MCF 10A (cell line): ENCODE measurements around the gene GLIS1. TPM values are rescaled to one million over a fixed set of nuclear protein-coding genes. Genes with fewer than 3 reads are reported as not detected.

Experiments used
- BruUV-seq: library from RNA; stranded (reverse); fragments of 400-500 nt; replicated peaks from 2 replicates; lab custom pipeline; 2021; lab: Mats Ljungman, UMichigan
- CTCF ChIA-PET: fragments of 300-600 bp; sonication (Branson Sonifier 250); formaldehyde crosslinking; extraction: SDS; loops from one replicate; lab custom pipeline; 2021; ENCODE audit warnings: antibody characterized with exemption, inconsistent platforms; lab: Yijun Ruan, JAX
- POLR2A ChIA-PET: fragments of 300-600, 350-650 bp; sonication (Branson Sonifier 250); formaldehyde crosslinking; extraction: SDS; loops from one replicate; lab custom pipeline; 2020; ENCODE audit warnings: antibody characterized with exemption, inconsistent platforms; lab: Yijun Ruan, JAX
- DNase-seq: peaks from one replicate; pipeline ENCODE4 v3.0.0-alpha.2; 2018; ENCODE audit not compliant: unreplicated experiment
- H3K27ac Mint-ChIP-seq: one replicate; pipeline ENCODE4 v1.8.0; 2022; ENCODE audit warnings: mild to moderate bottlenecking, low read depth, mixed read lengths; ENCODE audit not compliant: unreplicated experiment
- H3K27me3 Mint-ChIP-seq: one replicate; pipeline ENCODE4 v1.8.0; 2022; ENCODE audit warnings: mixed read lengths; ENCODE audit not compliant: insufficient read depth, unreplicated experiment
- H3K36me3 Mint-ChIP-seq: one replicate; pipeline ENCODE4 v1.8.0; 2022; ENCODE audit warnings: mild to moderate bottlenecking, moderate library complexity, mixed read lengths; ENCODE audit not compliant: insufficient read depth, unreplicated experiment
- H3K4me1 Mint-ChIP-seq: one replicate; pipeline ENCODE4 v1.8.0; 2022; ENCODE audit warnings: mixed read lengths; ENCODE audit not compliant: insufficient read depth, unreplicated experiment
- H3K4me3 Mint-ChIP-seq: one replicate; pipeline ENCODE4 v1.8.0; 2022; ENCODE audit warnings: mild to moderate bottlenecking, moderate library complexity, mixed read lengths; ENCODE audit not compliant: unreplicated experiment
- H3K9me3 Mint-ChIP-seq: one replicate; pipeline ENCODE4 v1.8.0; 2022; ENCODE audit warnings: mixed read lengths; ENCODE audit not compliant: unreplicated experiment
- intact Hi-C: fragments of 100-400 bp; cut with micrococcal nuclease; formaldehyde crosslinking; loops from 2 replicates; pipeline ENCODE4 v1.14.1; 2022
- total RNA-seq: library from RNA; stranded (reverse); gene quantifications from 2 replicates; pipeline ENCODE4 v1.2.3, GENCODE V29; 2022
- TF ChIP-seq, protein P1 (sequence below): fragments of 200-600 bp; IDR thresholded peaks from one replicate; pipeline ENCODE4 v1.8.0; 2022; ENCODE audit warnings: antibody characterized with exemption, mild to moderate bottlenecking; ENCODE audit not compliant: unreplicated experiment

The GLIS1 gene
- total RNA-seq, 1 experiment from 2014 or later: 0.93 TPM

DNA sequence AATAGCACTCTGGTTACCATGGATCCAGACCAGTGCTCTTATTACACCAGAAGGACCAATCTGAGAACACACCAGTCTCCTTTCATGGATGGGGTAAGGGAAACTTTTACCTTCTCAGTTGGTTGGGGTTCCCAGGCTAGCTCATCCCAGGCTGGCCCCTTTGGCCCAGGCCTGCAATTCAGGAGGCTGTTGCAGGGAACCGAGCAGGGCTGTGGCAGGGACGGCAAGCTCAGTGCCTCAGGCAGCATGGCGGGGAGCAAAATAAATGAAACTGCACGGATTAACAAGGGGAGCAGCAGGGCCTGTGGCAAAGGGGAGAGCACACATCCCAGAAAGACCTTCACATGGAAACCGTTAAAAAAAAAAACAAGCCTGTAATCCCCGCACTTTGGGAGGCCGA is 222.8 kb downstream of the GLIS1 start:
- POLR2A ChIA-PET: no interaction called here
- H3K27ac Mint-ChIP-seq: no peak overlapping the region
- CTCF ChIA-PET: interaction anchor here (1.3 kb wide), 1 partner anchor 32 kb away, joined by 5 read pairs; no protein-coding TSS in a partner anchor
- H3K4me1 Mint-ChIP-seq: peaks cover 6% of the 10 kb centered on the region
- no peaks in the 10 kb centered on the region for H3K9me3 Mint-ChIP-seq
- no peaks in the 10 kb centered on the region for H3K27me3 Mint-ChIP-seq
- H3K4me3 Mint-ChIP-seq: no peak overlapping the region
- no TSS peak for BruUV-seq
- TF ChIP-seq, protein P1, sequence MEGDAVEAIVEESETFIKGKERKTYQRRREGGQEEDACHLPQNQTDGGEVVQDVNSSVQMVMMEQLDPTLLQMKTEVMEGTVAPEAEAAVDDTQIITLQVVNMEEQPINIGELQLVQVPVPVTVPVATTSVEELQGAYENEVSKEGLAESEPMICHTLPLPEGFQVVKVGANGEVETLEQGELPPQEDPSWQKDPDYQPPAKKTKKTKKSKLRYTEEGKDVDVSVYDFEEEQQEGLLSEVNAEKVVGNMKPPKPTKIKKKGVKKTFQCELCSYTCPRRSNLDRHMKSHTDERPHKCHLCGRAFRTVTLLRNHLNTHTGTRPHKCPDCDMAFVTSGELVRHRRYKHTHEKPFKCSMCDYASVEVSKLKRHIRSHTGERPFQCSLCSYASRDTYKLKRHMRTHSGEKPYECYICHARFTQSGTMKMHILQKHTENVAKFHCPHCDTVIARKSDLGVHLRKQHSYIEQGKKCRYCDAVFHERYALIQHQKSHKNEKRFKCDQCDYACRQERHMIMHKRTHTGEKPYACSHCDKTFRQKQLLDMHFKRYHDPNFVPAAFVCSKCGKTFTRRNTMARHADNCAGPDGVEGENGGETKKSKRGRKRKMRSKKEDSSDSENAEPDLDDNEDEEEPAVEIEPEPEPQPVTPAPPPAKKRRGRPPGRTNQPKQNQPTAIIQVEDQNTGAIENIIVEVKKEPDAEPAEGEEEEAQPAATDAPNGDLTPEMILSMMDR: no peak
- H3K36me3 Mint-ChIP-seq: no peaks in the 10 kb centered on the region
- no peak for DNase-seq
- intact Hi-C loops: no loop called here

DNA sequence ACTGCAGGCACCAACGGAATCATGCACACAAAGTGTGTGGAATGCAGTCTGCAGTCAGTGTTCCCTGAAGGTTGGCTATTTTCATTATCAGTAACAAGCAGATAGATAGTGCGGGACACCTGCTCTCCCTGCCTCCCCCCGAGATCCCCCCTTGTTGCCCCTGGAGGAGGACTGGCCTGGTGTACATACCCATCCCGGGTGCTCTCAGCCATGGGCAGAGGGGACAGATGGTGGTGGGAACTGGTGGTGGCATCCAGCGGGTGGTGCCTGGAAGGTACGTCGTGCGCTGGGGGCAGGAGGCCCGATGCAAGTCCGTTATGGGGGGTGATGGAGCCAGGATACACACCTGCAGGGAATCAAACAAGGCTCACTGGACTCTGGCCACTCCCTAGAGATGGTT is 224.5 kb downstream of the GLIS1 start:
- ChIA-PET CTCF (interaction anchor here (0.7 kb wide), 1 partner anchor 942 kb away, joined by 3 read pairs; no protein-coding TSS in a partner anchor), POLR2A (no interaction called here)
- Mint-ChIP-seq H3K27me3 (no peaks in the 10 kb centered on the region), H3K27ac (no peak overlapping the region), H3K36me3 (no peaks in the 10 kb centered on the region), H3K9me3 (no peaks in the 10 kb centered on the region), H3K4me1 (peaks cover 9% of the 10 kb centered on the region), H3K4me3 (no peak overlapping the region)
- DNase-seq: no peak
- no TSS peak for BruUV-seq
- intact Hi-C loops: no loop called here
- TF ChIP-seq, protein P1: no peak

DNA sequence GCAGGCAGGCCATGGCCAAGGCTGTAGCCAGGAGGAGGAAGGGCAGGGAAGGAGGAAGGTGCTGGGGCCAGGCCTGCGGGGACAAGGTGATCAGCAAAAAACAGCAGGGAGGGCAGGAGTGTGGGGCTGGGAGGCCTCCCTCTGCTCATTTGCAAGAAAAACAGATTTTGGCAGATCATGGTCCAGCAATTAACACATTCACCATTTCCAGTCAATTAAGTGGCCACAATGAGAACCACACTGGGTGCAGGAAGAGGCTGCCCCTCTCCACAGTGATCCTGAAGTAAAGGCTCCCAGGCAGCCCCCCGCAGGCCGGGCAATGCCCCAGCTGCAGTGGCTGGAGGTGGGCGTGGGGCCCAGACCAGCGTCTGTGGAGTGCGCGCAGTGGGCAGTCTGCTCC is 225.1 kb downstream of the GLIS1 start:
- POLR2A ChIA-PET: no interaction called here
- H3K36me3 Mint-ChIP-seq: no peaks in the 10 kb centered on the region

DNA sequence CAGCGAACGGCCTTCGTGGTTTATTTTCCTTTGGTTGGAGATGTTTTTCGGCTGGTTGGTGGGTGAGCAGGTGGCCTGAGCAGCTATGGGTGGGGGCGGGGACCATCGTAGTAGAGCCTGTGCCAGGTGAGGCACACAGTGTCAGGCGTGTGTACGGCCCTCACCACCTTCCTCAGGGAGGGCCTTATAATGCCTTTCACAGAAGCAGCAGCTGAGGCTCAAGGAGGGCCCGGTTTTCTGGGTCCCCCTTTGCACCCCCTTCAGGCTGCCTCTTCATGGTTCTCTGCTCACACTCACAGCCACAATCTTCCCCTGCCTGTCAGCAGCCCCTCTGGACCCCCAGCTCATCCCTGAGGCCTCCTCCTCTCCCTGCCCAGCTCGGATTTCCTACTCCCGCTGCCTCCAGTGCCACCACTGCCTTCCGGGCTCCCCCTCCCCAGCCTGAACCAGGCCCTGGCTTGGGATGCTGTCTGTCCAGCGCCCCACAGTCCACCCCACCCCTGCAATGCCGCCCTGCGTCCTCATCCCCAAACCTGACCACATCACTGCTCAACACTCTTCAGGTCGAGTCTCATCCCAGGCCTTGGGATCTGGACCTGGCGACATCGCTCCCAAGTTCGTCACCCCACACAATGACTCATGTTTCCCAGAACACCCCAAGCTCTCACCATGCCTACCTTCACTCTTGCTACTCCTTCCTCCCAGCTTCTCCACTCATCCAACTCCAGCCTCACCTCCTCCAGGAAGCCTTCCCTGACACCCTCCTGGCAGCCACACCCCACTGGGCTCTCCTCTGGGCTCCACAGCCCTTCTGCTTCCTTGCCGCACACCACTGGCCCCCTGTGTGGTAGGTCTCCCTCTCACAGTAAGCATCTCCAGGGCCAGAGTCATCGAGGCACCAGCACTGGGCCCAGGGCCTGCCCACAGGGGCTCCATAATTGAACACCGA is 225.9 kb downstream of the GLIS1 start:
- ChIA-PET POLR2A (no interaction called here), CTCF (interaction anchor here (0.6 to 0.9 kb wide), 3 partner anchors 27 to 212 kb away, joined by 3 to 4 read pairs (median 4); no protein-coding TSS in a partner anchor)
- Mint-ChIP-seq H3K4me1 (peaks cover 14% of the 10 kb centered on the region), H3K9me3 (no peaks in the 10 kb centered on the region), H3K27me3 (no peaks in the 10 kb centered on the region), H3K4me3 (no peak overlapping the region), H3K36me3 (no peaks in the 10 kb centered on the region), H3K27ac (no peak overlapping the region)
- DNase-seq: no peak
- intact Hi-C loops: no loop called here
- TF ChIP-seq, protein P1: no peak
- BruUV-seq: no TSS peak

More for the DNA sequence above, 225.1 kb downstream of the GLIS1 start:
- intact Hi-C loops: no loop called here
- H3K9me3 Mint-ChIP-seq: no peaks in the 10 kb centered on the region
- peaks cover 14% of the 10 kb centered on the region for H3K4me1 Mint-ChIP-seq
- DNase-seq: no peak
- no TSS peak for BruUV-seq
- CTCF ChIA-PET: interaction anchor here (0.7 kb wide), 1 partner anchor 943 kb away, joined by 3 read pairs; no protein-coding TSS in a partner anchor
- H3K27ac Mint-ChIP-seq: no peak overlapping the region
- H3K4me3 Mint-ChIP-seq: no peak overlapping the region
- TF ChIP-seq, protein P1: no peak
- H3K27me3 Mint-ChIP-seq: no peaks in the 10 kb centered on the region
